HEK293 (cell line): ENCODE data around the gene SLC25A45.
A peak's percentile ranks its signal among the peaks of the same experiment; 100 is the strongest.

Experiments used
- CTCF ChIA-PET: fragments of 350-600 bp; formaldehyde crosslinking; extraction: SDS; loops from one replicate; lab custom pipeline; 2021; ENCODE audit warnings: antibody characterized with exemption; lab: Yijun Ruan, JAX
- POLR2A ChIA-PET: fragments of 300-600 bp; formaldehyde crosslinking; extraction: SDS; loops from one replicate; lab custom pipeline; 2020; ENCODE audit warnings: antibody characterized with exemption, inconsistent platforms; lab: Yijun Ruan, JAX
- H3K27ac ChIP-seq: fragments of 200-500 bp; sonication (Bioruptor generic); 2 replicates; pipeline ENCODE4 v1.5.1; 2014; ENCODE audit warnings: low read depth, low read length, control low read depth, inconsistent platforms; ENCODE audit errors: extremely low read depth
- H3K36me3 ChIP-seq, 2 experiments: fragments of 200-500 bp in 1 of 2; sonication (Bioruptor generic) in 1 of 2; 1 replicate in 1 of 2; 2 replicates in 1 of 2; pipeline ENCODE4 v1.5.1; 2014 to 2017; ENCODE audit warnings: inconsistent platforms in 2 of 2, low read length in 2 of 2; ENCODE audit not compliant: control insufficient read depth in 2 of 2, insufficient read depth in 1 of 2
- H3K4me1 ChIP-seq: fragments of 200-500 bp; sonication (Bioruptor generic); 2 replicates; pipeline ENCODE4 v1.5.1; 2014; ENCODE audit warnings: mild to moderate bottlenecking, low read length, inconsistent platforms; ENCODE audit not compliant: control insufficient read depth, insufficient read depth
- H3K4me3 ChIP-seq: 2 replicates; pipeline ENCODE4 v1.5.1; 2011; ENCODE audit warnings: low read depth, mild to moderate bottlenecking, control low read depth, low read length, moderate library complexity
- H3K9me3 ChIP-seq: fragments of 200-500 bp; sonication (Bioruptor generic); 2 replicates; pipeline ENCODE4 v1.5.1; 2014; ENCODE audit warnings: low read depth, low read length, inconsistent platforms; ENCODE audit not compliant: control insufficient read depth, insufficient read depth
- FEZF1 ChIP-seq: fragments of 450-650 bp; formaldehyde crosslinking; IDR thresholded peaks from 2 replicates; pipeline ENCODE4 v1.5.1; 2016; ENCODE audit warnings: missing biosample characterization, missing genetic modification characterization
- GLI2 ChIP-seq: fragments of 450-650 bp; formaldehyde crosslinking; IDR thresholded peaks from 2 replicates; pipeline ENCODE4; 2017; ENCODE audit warnings: missing biosample characterization, missing genetic modification characterization, low read depth, borderline replicate concordance
- KLF1 ChIP-seq: fragments of 450-650 bp; formaldehyde crosslinking; IDR thresholded peaks from 2 replicates; pipeline ENCODE4 v1.5.1; 2016; ENCODE audit warnings: missing biosample characterization, missing genetic modification characterization
- RBAK ChIP-seq: fragments of 450-650 bp; formaldehyde crosslinking; IDR thresholded peaks from 2 replicates; pipeline ENCODE4 v1.5.1; 2016; ENCODE audit warnings: missing biosample characterization, missing genetic modification characterization
- REPIN1 ChIP-seq: fragments of 450-650 bp; formaldehyde crosslinking; IDR thresholded peaks from 2 replicates; pipeline ENCODE4 v1.5.1; 2017; ENCODE audit warnings: missing biosample characterization, missing genetic modification characterization, low read depth
- SETDB1 ChIP-seq: IDR thresholded peaks from one replicate; pipeline ENCODE4 v1.6.1; 2017; ENCODE audit warnings: mild to moderate bottlenecking, low read length, moderate library complexity, mixed read lengths; ENCODE audit not compliant: insufficient read length
- ZBTB21 ChIP-seq: fragments of 450-650 bp; formaldehyde crosslinking; IDR thresholded peaks from 2 replicates; pipeline ENCODE4 v1.5.1; 2017; ENCODE audit warnings: missing biosample characterization, missing genetic modification characterization
- ZNF184 ChIP-seq: fragments of 450-650 bp; IDR thresholded peaks from 2 replicates; pipeline ENCODE4 v1.5.1; 2018; ENCODE audit warnings: missing biosample characterization, mild to moderate bottlenecking, missing genetic modification characterization
- ZNF202 ChIP-seq: fragments of 450-650 bp; formaldehyde crosslinking; IDR thresholded peaks from 2 replicates; pipeline ENCODE4 v1.5.1; 2016; ENCODE audit warnings: missing biosample characterization, missing genetic modification characterization, borderline replicate concordance
- ZNF404 ChIP-seq: fragments of 450-650 bp; formaldehyde crosslinking; IDR thresholded peaks from 2 replicates; pipeline ENCODE4 v1.5.1; 2017; ENCODE audit warnings: missing biosample characterization, missing genetic modification characterization
- ZNF416 ChIP-seq: fragments of 450-650 bp; formaldehyde crosslinking; IDR thresholded peaks from 2 replicates; pipeline ENCODE4 v1.5.1; 2016; ENCODE audit warnings: missing biosample characterization, missing genetic modification characterization
- ZNF530 ChIP-seq: fragments of 450-650 bp; formaldehyde crosslinking; IDR thresholded peaks from 2 replicates; pipeline ENCODE4 v1.5.1; 2016; ENCODE audit warnings: low read depth, missing biosample characterization, missing genetic modification characterization
- ZNF623 ChIP-seq: fragments of 450-650 bp; formaldehyde crosslinking; IDR thresholded peaks from 2 replicates; pipeline ENCODE4 v1.5.1; 2016; ENCODE audit warnings: missing biosample characterization, missing genetic modification characterization
- ZSCAN16 ChIP-seq: fragments of 450-650 bp; formaldehyde crosslinking; IDR thresholded peaks from 2 replicates; pipeline ENCODE4 v1.5.1; 2016; ENCODE audit warnings: missing biosample characterization, missing genetic modification characterization
- TF ChIP-seq, protein P1 (sequence below): fragments of 450-650 bp; formaldehyde crosslinking; IDR thresholded peaks from 2 replicates; pipeline ENCODE4 v1.5.1; 2017; ENCODE audit warnings: missing biosample characterization, missing genetic modification characterization
- TF ChIP-seq, protein P2 (sequence below): fragments of 450-650 bp; formaldehyde crosslinking; conservative IDR thresholded peaks from 2 replicates; pipeline ENCODE4 v1.5.1; 2016; ENCODE audit warnings: low read depth, missing biosample characterization, missing genetic modification characterization
- TF ChIP-seq, protein P3 (sequence below): fragments of 450-650 bp; formaldehyde crosslinking; IDR thresholded peaks from 2 replicates; pipeline ENCODE4 v1.5.1; 2016; ENCODE audit warnings: missing biosample characterization, missing genetic modification characterization
- TF ChIP-seq, protein P4 (sequence below): fragments of 450-650 bp; formaldehyde crosslinking; IDR thresholded peaks from 2 replicates; pipeline ENCODE4 v1.5.1; 2017; ENCODE audit warnings: missing biosample characterization, missing genetic modification characterization

The SLC25A45 gene

DNA sequence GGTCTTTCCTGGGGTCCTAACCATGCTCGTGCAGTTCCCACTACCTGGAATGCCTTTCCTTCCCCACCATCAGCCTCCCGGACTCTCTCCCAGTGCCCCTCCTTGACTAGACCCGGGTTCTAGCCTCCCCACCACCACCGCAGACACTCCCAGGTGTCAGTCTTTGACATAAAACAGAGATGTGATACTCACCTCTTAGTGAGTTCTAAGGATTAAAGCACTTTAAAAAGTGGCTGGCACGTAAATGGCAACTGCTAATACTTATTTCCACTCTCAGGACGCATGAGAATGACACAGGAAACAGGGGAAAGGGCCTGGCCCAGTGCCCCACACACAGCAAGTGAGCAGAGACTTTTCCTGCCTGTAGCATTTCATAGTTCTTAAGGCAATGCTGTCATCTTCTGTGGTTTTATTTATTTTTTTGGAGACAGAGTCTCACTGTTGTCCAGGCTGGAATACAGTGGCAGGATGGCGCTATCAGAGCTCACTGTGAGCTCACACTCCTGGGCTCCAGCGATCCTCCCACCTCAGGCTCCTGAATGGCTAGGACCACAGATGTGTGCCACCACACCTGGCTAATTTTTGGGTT lies 1.9 kb upstream of the SLC25A45 start:
- no peak overlapping the region for H3K4me3 ChIP-seq
- no peaks in the 10 kb centered on the region for H3K9me3 ChIP-seq
- peaks cover 6% of the 10 kb centered on the region; the same call in 1 of the 2 replicates for H3K4me1 ChIP-seq
- CTCF ChIA-PET: interaction anchor here (0.6 kb wide), 1 partner anchor 57 kb away, joined by 5 read pairs; no protein-coding TSS in a partner anchor
- TF ChIP-seq ZNF404 (tag by site-specific recombination): no peak
- TF ChIP-seq, protein P1, sequence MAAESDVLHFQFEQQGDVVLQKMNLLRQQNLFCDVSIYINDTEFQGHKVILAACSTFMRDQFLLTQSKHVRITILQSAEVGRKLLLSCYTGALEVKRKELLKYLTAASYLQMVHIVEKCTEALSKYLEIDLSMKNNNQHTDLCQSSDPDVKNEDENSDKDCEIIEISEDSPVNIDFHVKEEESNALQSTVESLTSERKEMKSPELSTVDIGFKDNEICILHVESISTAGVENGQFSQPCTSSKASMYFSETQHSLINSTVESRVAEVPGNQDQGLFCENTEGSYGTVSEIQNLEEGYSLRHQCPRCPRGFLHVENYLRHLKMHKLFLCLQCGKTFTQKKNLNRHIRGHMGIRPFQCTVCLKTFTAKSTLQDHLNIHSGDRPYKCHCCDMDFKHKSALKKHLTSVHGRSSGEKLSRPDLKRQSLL (tag by site-specific recombination): peak; percentile 23; the same call in 1 of the 2 replicates
- TF ChIP-seq REPIN1 (tag by site-specific recombination): no peak
- POLR2A ChIA-PET: interaction anchor here (1.1 to 8.3 kb wide), 2 partner anchors 37 to 93 kb away, joined by 5 to 110 read pairs; partner anchors contain the start of gene NEAT1
- peaks cover 0 to 13% of the 10 kb centered on the region in 2 experiments; a peak in 1 of 3 replicates for H3K36me3 ChIP-seq
- no peak overlapping the region for H3K27ac ChIP-seq

DNA sequence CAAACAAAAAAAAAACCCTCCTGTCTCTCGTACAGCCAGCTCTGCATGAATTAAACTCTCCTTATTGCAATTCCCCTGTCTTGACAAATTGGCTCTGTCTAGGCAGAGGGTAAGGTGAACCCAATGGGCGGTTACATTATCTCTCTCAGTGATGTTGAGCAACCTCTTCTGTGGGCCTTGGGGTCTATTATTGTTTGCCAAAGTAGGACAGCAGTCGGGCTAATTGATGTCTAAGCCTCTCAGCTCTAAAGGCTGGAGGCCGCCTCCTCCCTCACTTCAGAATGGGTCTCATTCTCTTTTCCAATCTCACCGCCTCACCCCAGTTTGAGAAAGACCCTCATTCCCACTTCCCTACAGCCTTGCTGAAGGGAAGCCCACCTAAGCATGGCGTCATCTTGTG lies 1.3 kb upstream of the SLC25A45 start:
- POLR2A ChIA-PET: interaction anchor here (1.1 to 8.3 kb wide), 3 partner anchors 38 to 116 kb away, joined by 5 to 110 read pairs (median 14); partner anchors contain the start of genes MALAT1 and NEAT1

DNA sequence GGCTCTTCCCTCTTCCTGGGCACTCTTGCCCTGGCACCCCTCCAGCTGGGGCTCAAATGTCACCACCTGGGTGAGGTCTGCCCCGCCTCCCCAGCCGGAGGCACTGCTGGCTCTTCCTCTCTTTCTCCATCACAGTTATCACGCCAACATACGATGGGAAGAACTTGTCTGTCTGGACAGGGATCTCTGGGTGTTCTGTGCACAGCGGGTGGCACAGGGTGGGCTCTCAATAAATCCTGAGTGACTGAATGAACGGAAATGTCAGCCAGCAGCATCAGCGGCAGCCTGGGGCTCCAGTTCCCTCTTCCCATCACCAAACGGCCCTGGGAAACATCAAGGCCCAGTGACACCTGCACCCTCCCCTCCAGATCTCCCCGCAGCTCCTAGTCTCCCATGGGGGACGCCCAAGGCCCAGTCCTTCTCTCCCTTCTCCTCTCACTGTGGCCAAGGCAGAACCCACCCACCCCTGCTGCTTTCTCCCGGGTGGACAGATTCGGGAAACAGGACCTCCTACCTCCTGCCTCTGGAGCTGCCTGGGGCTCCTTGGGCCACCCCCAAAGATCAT lies 440 bp upstream of the SLC25A45 start:
- H3K4me3 ChIP-seq: peak overlapping the region; percentile 24
- no peaks in the 10 kb centered on the region for H3K36me3 ChIP-seq
- peak overlapping the region; percentile 93 for H3K27ac ChIP-seq
- peaks cover 6% of the 10 kb centered on the region; the same call in 1 of the 2 replicates for H3K4me1 ChIP-seq
- no peaks in the 10 kb centered on the region for H3K9me3 ChIP-seq
- POLR2A ChIA-PET: interaction anchor here (0.7 to 8.3 kb wide), 9 partner anchors 12 to 123 kb away, joined by 3 to 110 read pairs (median 10); partner anchors contain the start of genes DPF2, MALAT1 and NEAT1
- CTCF ChIA-PET: interaction anchor here (0.6 to 2.5 kb wide), 4 partner anchors 11 to 365 kb away, joined by 3 to 7 read pairs (median 5); no protein-coding TSS in a partner anchor
- no peak for TF ChIP-seq ZBTB21 (tag by site-specific recombination)
- no peak for TF ChIP-seq ZNF623
- no peak for TF ChIP-seq ZNF530
- no peak for TF ChIP-seq FEZF1
- TF ChIP-seq ZNF202 (tag by site-specific recombination): no peak
- no peak for TF ChIP-seq REPIN1 (tag by site-specific recombination)
- TF ChIP-seq, protein P2, sequence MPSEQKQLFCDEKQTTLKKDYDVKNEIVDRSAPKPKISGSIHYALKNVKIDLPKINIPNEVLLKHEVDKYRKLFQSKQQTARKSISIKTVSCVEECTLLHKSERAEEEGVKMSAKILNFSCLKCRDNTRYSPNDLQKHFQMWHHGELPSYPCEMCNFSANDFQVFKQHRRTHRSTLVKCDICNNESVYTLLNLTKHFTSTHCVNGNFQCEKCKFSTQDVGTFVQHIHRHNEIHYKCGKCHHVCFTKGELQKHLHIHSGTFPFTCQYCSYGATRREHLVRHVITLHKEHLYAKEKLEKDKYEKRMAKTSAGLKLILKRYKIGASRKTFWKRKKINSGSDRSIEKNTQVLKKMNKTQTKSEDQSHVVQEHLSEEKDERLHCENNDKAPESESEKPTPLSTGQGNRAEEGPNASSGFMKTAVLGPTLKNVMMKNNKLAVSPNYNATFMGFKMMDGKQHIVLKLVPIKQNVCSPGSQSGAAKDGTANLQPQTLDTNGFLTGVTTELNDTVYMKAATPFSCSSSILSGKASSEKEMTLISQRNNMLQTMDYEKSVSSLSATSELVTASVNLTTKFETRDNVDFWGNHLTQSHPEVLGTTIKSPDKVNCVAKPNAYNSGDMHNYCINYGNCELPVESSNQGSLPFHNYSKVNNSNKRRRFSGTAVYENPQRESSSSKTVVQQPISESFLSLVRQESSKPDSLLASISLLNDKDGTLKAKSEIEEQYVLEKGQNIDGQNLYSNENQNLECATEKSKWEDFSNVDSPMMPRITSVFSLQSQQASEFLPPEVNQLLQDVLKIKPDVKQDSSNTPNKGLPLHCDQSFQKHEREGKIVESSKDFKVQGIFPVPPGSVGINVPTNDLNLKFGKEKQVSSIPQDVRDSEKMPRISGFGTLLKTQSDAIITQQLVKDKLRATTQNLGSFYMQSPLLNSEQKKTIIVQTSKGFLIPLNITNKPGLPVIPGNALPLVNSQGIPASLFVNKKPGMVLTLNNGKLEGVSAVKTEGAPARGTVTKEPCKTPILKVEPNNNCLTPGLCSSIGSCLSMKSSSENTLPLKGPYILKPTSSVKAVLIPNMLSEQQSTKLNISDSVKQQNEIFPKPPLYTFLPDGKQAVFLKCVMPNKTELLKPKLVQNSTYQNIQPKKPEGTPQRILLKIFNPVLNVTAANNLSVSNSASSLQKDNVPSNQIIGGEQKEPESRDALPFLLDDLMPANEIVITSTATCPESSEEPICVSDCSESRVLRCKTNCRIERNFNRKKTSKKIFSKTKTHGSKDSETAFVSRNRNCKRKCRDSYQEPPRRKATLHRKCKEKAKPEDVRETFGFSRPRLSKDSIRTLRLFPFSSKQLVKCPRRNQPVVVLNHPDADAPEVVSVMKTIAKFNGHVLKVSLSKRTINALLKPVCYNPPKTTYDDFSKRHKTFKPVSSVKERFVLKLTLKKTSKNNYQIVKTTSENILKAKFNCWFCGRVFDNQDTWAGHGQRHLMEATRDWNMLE (tag by site-specific recombination): no peak
- no peak for TF ChIP-seq ZNF184 (tag by site-specific recombination)
- TF ChIP-seq ZSCAN16 (tag by site-specific recombination): 0 out of 2 replicates have a peak, but pooled peaks have one; percentile 58
- TF ChIP-seq KLF1: no peak
- no peak for TF ChIP-seq SETDB1
- TF ChIP-seq RBAK (tag by site-specific recombination): no peak
- TF ChIP-seq, protein P3, sequence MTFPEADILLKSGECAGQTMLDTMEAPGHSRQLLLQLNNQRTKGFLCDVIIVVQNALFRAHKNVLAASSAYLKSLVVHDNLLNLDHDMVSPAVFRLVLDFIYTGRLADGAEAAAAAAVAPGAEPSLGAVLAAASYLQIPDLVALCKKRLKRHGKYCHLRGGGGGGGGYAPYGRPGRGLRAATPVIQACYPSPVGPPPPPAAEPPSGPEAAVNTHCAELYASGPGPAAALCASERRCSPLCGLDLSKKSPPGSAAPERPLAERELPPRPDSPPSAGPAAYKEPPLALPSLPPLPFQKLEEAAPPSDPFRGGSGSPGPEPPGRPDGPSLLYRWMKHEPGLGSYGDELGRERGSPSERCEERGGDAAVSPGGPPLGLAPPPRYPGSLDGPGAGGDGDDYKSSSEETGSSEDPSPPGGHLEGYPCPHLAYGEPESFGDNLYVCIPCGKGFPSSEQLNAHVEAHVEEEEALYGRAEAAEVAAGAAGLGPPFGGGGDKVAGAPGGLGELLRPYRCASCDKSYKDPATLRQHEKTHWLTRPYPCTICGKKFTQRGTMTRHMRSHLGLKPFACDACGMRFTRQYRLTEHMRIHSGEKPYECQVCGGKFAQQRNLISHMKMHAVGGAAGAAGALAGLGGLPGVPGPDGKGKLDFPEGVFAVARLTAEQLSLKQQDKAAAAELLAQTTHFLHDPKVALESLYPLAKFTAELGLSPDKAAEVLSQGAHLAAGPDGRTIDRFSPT (tag by site-specific recombination): no peak
- TF ChIP-seq ZNF416: no peak

More for the DNA sequence above, 1.3 kb upstream of the SLC25A45 start:
- no peak overlapping the region for H3K4me3 ChIP-seq
- CTCF ChIA-PET: interaction anchor here (0.7 to 2.5 kb wide), 2 partner anchors 88 to 115 kb away, joined by 4 to 7 read pairs; partner anchors contain the start of gene MALAT1
- TF ChIP-seq KLF1: no peak
- no peak for TF ChIP-seq GLI2 (tag by site-specific recombination)
- TF ChIP-seq, protein P4, sequence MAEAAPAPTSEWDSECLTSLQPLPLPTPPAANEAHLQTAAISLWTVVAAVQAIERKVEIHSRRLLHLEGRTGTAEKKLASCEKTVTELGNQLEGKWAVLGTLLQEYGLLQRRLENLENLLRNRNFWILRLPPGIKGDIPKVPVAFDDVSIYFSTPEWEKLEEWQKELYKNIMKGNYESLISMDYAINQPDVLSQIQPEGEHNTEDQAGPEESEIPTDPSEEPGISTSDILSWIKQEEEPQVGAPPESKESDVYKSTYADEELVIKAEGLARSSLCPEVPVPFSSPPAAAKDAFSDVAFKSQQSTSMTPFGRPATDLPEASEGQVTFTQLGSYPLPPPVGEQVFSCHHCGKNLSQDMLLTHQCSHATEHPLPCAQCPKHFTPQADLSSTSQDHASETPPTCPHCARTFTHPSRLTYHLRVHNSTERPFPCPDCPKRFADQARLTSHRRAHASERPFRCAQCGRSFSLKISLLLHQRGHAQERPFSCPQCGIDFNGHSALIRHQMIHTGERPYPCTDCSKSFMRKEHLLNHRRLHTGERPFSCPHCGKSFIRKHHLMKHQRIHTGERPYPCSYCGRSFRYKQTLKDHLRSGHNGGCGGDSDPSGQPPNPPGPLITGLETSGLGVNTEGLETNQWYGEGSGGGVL: no peak
- peak overlapping the region; percentile 8; the same call in 1 of the 2 replicates for H3K27ac ChIP-seq
- peaks cover 0 to 7% of the 10 kb centered on the region in 2 experiments; a peak in 1 of 3 replicates for H3K36me3 ChIP-seq
- peaks cover 6% of the 10 kb centered on the region; the same call in 1 of the 2 replicates for H3K4me1 ChIP-seq
- no peaks in the 10 kb centered on the region for H3K9me3 ChIP-seq
